ENCODE measurements around the gene DNAJC5.
"Not testable (repeated sequence)": the region's sequence is repeated elsewhere in the genome, so short reads cannot be mapped to it uniquely, and the experiment has no call there.

The DNAJC5 gene

GRCh38 chr20:63920226-63920625 is 25.3 kb downstream of the DNAJC5 start:
- Histone ChIP-seq H3K36me3 (ENCODE audit: control insufficient read depth, insufficient read depth, low read length) (peaks cover 12% of the 10 kb centered on the region), H3K27ac (ENCODE audit: low read depth, low read length) (no peak overlapping the region), H3K9ac (ENCODE audit: low read length) (no peak overlapping the region), H3K9me3 (ENCODE audit: control insufficient read depth, insufficient read depth, low read depth, low read length) (peaks cover 8% of the 10 kb centered on the region; the same call in 1 of the 2 replicates), H3K4me3 (ENCODE audit: low read depth, low read length) (no peak overlapping the region), H3K4me1 (ENCODE audit: control insufficient read depth, insufficient read depth, low read length) (no peaks in the 10 kb centered on the region), H3K27me3 (ENCODE audit: control insufficient read depth, insufficient read depth, low read length) (no peaks in the 10 kb centered on the region)

GRCh38 chr20:63923651-63924050 is 28.7 kb downstream of the DNAJC5 start:
- Histone ChIP-seq H3K36me3 (ENCODE audit: control insufficient read depth, insufficient read depth, low read length) (peaks cover 21% of the 10 kb centered on the region), H3K27me3 (ENCODE audit: control insufficient read depth, insufficient read depth, low read length) (no peaks in the 10 kb centered on the region), H3K9ac (ENCODE audit: low read length) (no peak overlapping the region), H3K4me3 (ENCODE audit: low read depth, low read length) (no peak overlapping the region), H3K4me1 (ENCODE audit: control insufficient read depth, insufficient read depth, low read length) (no peaks in the 10 kb centered on the region), H3K27ac (ENCODE audit: low read depth, low read length) (no peak overlapping the region), H3K9me3 (ENCODE audit: control insufficient read depth, insufficient read depth, low read depth, low read length) (no peaks in the 10 kb centered on the region)

- H3K9me3 ChIP-seq (ENCODE audit: control insufficient read depth, insufficient read depth, low read depth, low read length), result no peaks in the 10 kb centered on the region
- H3K9ac ChIP-seq (ENCODE audit: low read length), result no peak overlapping the region
- H3K27ac ChIP-seq (ENCODE audit: low read depth, low read length), result no peak overlapping the region
- no peaks in the 10 kb centered on the region for H3K27me3 ChIP-seq (ENCODE audit: control insufficient read depth, insufficient read depth, low read length)
- H3K36me3 ChIP-seq (ENCODE audit: control insufficient read depth, insufficient read depth, low read length), result peaks cover 27% of the 10 kb centered on the region
- no peaks in the 10 kb centered on the region for H3K4me1 ChIP-seq (ENCODE audit: control insufficient read depth, insufficient read depth, low read length)
- no peak overlapping the region for H3K4me3 ChIP-seq (ENCODE audit: low read depth, low read length)
These were observed 29.3 kb downstream of the DNAJC5 start for GRCh38 chr20:63924241-63924640.

GRCh38 chr20:63926298-63926697 is 31.4 kb downstream of the DNAJC5 start:
- H3K9ac ChIP-seq (ENCODE audit: low read length), result no peak overlapping the region
- H3K27ac ChIP-seq (ENCODE audit: low read depth, low read length), result no peak overlapping the region
- peaks cover 41% of the 10 kb centered on the region for H3K36me3 ChIP-seq (ENCODE audit: control insufficient read depth, insufficient read depth, low read length)

GRCh38 chr20:63929071-63929470 is 34.1 kb downstream of the DNAJC5 start:
- Histone ChIP-seq H3K9me3 (ENCODE audit: control insufficient read depth, insufficient read depth, low read depth, low read length) (no peaks in the 10 kb centered on the region), H3K9ac (ENCODE audit: low read length) (no peak overlapping the region), H3K27me3 (ENCODE audit: control insufficient read depth, insufficient read depth, low read length) (no peaks in the 10 kb centered on the region), H3K27ac (ENCODE audit: low read depth, low read length) (no peak overlapping the region), H3K36me3 (ENCODE audit: control insufficient read depth, insufficient read depth, low read length) (peaks cover 60% of the 10 kb centered on the region), H3K4me1 (ENCODE audit: control insufficient read depth, insufficient read depth, low read length) (no peaks in the 10 kb centered on the region), H3K4me3 (ENCODE audit: low read depth, low read length) (no peak overlapping the region)

More at GRCh38 chr20:63926298-63926697, 31.4 kb downstream of the DNAJC5 start:
- Histone ChIP-seq H3K9me3 (ENCODE audit: control insufficient read depth, insufficient read depth, low read depth, low read length) (no peaks in the 10 kb centered on the region), H3K4me1 (ENCODE audit: control insufficient read depth, insufficient read depth, low read length) (no peaks in the 10 kb centered on the region), H3K27me3 (ENCODE audit: control insufficient read depth, insufficient read depth, low read length) (no peaks in the 10 kb centered on the region), H3K4me3 (ENCODE audit: low read depth, low read length) (no peak overlapping the region)

- not testable (repeated sequence) for H3K9me3 ChIP-seq (ENCODE audit: control insufficient read depth, insufficient read depth, low read depth, low read length); H3K9ac ChIP-seq (ENCODE audit: low read length); H3K4me3 ChIP-seq (ENCODE audit: low read depth, low read length); H3K27me3 ChIP-seq (ENCODE audit: control insufficient read depth, insufficient read depth, low read length); H3K27ac ChIP-seq (ENCODE audit: low read depth, low read length); H3K4me1 ChIP-seq (ENCODE audit: control insufficient read depth, insufficient read depth, low read length)
- H3K36me3 ChIP-seq (ENCODE audit: control insufficient read depth, insufficient read depth, low read length), result peaks cover 60% of the 10 kb centered on the region
These were observed 34.6 kb downstream of the DNAJC5 start for GRCh38 chr20:63929473-63929883.

GRCh38 chr20:63930971-63931553 is 36.1 kb downstream of the DNAJC5 start:
- no peak overlapping the region for H3K9ac ChIP-seq (ENCODE audit: low read length)
- H3K36me3 ChIP-seq (ENCODE audit: control insufficient read depth, insufficient read depth, low read length), result peaks cover 67% of the 10 kb centered on the region
- no peaks in the 10 kb centered on the region for H3K4me1 ChIP-seq (ENCODE audit: control insufficient read depth, insufficient read depth, low read length)

GRCh38 chr20:63931735-63932134 is 36.8 kb downstream of the DNAJC5 start:
- Histone ChIP-seq H3K4me3 (ENCODE audit: low read depth, low read length) (no peak overlapping the region), H3K27me3 (ENCODE audit: control insufficient read depth, insufficient read depth, low read length) (no peaks in the 10 kb centered on the region), H3K27ac (ENCODE audit: low read depth, low read length) (no peak overlapping the region), H3K9ac (ENCODE audit: low read length) (no peak overlapping the region), H3K36me3 (ENCODE audit: control insufficient read depth, insufficient read depth, low read length) (peaks cover 65% of the 10 kb centered on the region), H3K4me1 (ENCODE audit: control insufficient read depth, insufficient read depth, low read length) (no peaks in the 10 kb centered on the region), H3K9me3 (ENCODE audit: control insufficient read depth, insufficient read depth, low read depth, low read length) (no peaks in the 10 kb centered on the region)

More at GRCh38 chr20:63930971-63931553, 36.1 kb downstream of the DNAJC5 start:
- Histone ChIP-seq H3K27me3 (ENCODE audit: control insufficient read depth, insufficient read depth, low read length) (no peaks in the 10 kb centered on the region), H3K9me3 (ENCODE audit: control insufficient read depth, insufficient read depth, low read depth, low read length) (no peaks in the 10 kb centered on the region), H3K4me3 (ENCODE audit: low read depth, low read length) (no peak overlapping the region), H3K27ac (ENCODE audit: low read depth, low read length) (no peak overlapping the region)

- Histone ChIP-seq H3K4me1 (ENCODE audit: control insufficient read depth, insufficient read depth, low read length) (no peaks in the 10 kb centered on the region), H3K9ac (ENCODE audit: low read length) (no peak overlapping the region), H3K9me3 (ENCODE audit: control insufficient read depth, insufficient read depth, low read depth, low read length) (no peaks in the 10 kb centered on the region), H3K4me3 (ENCODE audit: low read depth, low read length) (no peak overlapping the region), H3K36me3 (ENCODE audit: control insufficient read depth, insufficient read depth, low read length) (peaks cover 61% of the 10 kb centered on the region), H3K27ac (ENCODE audit: low read depth, low read length) (no peak overlapping the region), H3K27me3 (ENCODE audit: control insufficient read depth, insufficient read depth, low read length) (no peaks in the 10 kb centered on the region)
These were observed 37.8 kb downstream of the DNAJC5 start for GRCh38 chr20:63932606-63933160.

- no peaks in the 10 kb centered on the region for H3K4me1 ChIP-seq (ENCODE audit: control insufficient read depth, insufficient read depth, low read length)
- H3K4me3 ChIP-seq (ENCODE audit: low read depth, low read length), result no peak overlapping the region
- peaks cover 54% of the 10 kb centered on the region for H3K36me3 ChIP-seq (ENCODE audit: control insufficient read depth, insufficient read depth, low read length)
- H3K27me3 ChIP-seq (ENCODE audit: control insufficient read depth, insufficient read depth, low read length), result no peaks in the 10 kb centered on the region
- no peak overlapping the region for H3K27ac ChIP-seq (ENCODE audit: low read depth, low read length)
- no peak overlapping the region for H3K9ac ChIP-seq (ENCODE audit: low read length)
- H3K9me3 ChIP-seq (ENCODE audit: control insufficient read depth, insufficient read depth, low read depth, low read length), result no peaks in the 10 kb centered on the region
These were observed 38.7 kb downstream of the DNAJC5 start for GRCh38 chr20:63933646-63934045.

GRCh38 chr20:63934271-63935068 is 39.5 kb downstream of the DNAJC5 start:
- Histone ChIP-seq H3K27me3 (ENCODE audit: control insufficient read depth, insufficient read depth, low read length) (no peaks in the 10 kb centered on the region), H3K9me3 (ENCODE audit: control insufficient read depth, insufficient read depth, low read depth, low read length) (no peaks in the 10 kb centered on the region), H3K27ac (ENCODE audit: low read depth, low read length) (no peak overlapping the region), H3K36me3 (ENCODE audit: control insufficient read depth, insufficient read depth, low read length) (peaks cover 46% of the 10 kb centered on the region), H3K4me1 (ENCODE audit: control insufficient read depth, insufficient read depth, low read length) (0 out of 2 replicates have a peak, but pooled peaks cover 3% of the 10 kb centered on the region), H3K4me3 (ENCODE audit: low read depth, low read length) (no peak overlapping the region), H3K9ac (ENCODE audit: low read length) (no peak overlapping the region)

All from HUES6 (cell line).